WI38 (cell line): ENCODE results near the gene HSPA1L.
A peak's percentile ranks its signal among the peaks of the same experiment; 100 is the strongest.
"Not testable (repeated sequence)": the region's sequence is repeated elsewhere in the genome, so short reads cannot be mapped to it uniquely, and the experiment has no call there.

ENCODE experiments used
- H3K4me3 ChIP-seq: 2 replicates; pipeline ENCODE4 v1.5.1; 2011; ENCODE audit warnings: low read depth, mild to moderate bottlenecking, control low read depth, low read length
- TF ChIP-seq, protein P1 (sequence below): IDR thresholded peaks from 2 replicates; pipeline ENCODE4 v1.5.1; 2012; ENCODE audit warnings: low read depth, mild to moderate bottlenecking, control low read depth, low read length

Gene HSPA1L

DNA sequence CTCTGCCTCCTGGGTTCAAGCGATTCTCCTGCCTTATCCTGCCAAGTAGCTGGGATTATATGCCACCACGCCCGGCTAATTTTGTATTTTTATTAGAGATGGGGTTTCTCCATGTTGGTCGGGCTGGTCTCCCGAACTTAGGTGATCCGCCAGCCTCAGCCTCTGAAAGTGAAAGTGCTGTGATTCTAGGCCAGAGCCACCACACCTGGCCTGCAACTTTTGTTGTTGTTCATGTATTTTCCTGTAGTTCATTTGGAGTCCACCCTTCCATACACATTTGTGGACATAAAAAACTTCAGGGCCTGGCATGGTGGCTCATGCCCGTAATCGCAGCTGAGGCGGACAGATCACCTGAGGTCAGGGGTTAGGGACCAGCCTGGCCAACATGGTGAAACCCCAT lies 27.0 kb upstream of the HSPA1L start:
- TF ChIP-seq, protein P1, sequence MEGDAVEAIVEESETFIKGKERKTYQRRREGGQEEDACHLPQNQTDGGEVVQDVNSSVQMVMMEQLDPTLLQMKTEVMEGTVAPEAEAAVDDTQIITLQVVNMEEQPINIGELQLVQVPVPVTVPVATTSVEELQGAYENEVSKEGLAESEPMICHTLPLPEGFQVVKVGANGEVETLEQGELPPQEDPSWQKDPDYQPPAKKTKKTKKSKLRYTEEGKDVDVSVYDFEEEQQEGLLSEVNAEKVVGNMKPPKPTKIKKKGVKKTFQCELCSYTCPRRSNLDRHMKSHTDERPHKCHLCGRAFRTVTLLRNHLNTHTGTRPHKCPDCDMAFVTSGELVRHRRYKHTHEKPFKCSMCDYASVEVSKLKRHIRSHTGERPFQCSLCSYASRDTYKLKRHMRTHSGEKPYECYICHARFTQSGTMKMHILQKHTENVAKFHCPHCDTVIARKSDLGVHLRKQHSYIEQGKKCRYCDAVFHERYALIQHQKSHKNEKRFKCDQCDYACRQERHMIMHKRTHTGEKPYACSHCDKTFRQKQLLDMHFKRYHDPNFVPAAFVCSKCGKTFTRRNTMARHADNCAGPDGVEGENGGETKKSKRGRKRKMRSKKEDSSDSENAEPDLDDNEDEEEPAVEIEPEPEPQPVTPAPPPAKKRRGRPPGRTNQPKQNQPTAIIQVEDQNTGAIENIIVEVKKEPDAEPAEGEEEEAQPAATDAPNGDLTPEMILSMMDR = no peak
- H3K4me3 ChIP-seq = no peak overlapping the region

DNA sequence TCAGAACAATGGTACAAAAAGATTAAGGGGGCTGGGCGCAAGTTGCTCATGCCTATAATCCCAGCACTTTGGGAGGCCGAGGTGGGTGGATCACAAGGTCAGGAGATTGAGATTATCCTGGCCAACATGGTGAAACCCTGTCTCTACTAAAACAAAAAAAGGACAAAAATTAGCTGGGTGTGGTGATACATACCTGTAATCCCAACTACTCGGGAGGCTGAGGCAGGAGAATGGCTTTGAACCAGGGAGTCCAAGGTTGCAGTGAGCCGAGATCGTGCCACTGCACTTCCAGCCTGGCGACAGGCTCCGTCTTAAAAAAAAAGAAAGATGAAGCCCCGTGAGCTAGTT lies 24.7 kb upstream of the HSPA1L start:
- H3K4me3 ChIP-seq = not testable (repeated sequence)

DNA sequence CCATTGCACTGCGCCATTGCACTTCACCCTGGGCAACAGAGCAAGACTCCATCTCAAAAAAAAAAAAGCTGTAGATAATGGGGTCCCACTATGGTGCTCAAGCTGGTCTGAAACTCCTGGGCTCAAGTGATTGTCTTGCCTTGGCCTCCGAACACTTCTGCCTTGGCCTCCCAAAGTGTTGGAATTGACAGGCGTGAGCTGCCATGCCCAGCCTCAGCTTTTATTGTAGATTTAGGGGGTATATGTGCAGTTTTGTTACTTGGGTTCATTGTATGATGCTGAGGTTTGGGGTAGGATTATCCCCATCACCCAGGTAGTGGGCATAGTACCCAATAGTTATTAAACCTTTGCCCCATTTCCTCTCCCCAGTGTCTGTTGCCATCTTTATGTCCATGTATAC lies 23.9 kb upstream of the HSPA1L start:
- TF ChIP-seq, protein P1 = no peak
- no peak overlapping the region for H3K4me3 ChIP-seq

DNA sequence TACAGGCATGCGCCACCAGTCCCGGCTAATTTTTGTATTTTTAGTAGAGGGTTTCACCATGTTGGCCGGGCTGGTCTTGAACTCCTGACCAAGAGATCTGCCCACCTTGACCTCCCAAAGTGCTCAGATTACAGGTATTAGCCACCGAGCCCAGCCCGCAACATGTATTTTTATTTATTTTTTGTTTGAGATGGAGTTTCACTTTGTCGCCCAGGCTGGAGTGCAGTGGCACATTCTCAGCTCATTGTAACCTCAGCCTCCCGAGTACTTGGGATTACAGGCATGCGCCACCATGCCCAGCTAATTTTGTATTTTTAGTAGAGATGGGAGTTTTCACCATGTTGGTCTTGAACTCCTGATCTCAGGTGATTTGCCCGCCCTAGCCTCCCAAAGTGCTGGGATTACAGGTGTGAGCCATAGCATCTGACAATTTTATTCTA lies 23.1 kb upstream of the HSPA1L start:
- peak overlapping the region; percentile 91 for H3K4me3 ChIP-seq

DNA sequence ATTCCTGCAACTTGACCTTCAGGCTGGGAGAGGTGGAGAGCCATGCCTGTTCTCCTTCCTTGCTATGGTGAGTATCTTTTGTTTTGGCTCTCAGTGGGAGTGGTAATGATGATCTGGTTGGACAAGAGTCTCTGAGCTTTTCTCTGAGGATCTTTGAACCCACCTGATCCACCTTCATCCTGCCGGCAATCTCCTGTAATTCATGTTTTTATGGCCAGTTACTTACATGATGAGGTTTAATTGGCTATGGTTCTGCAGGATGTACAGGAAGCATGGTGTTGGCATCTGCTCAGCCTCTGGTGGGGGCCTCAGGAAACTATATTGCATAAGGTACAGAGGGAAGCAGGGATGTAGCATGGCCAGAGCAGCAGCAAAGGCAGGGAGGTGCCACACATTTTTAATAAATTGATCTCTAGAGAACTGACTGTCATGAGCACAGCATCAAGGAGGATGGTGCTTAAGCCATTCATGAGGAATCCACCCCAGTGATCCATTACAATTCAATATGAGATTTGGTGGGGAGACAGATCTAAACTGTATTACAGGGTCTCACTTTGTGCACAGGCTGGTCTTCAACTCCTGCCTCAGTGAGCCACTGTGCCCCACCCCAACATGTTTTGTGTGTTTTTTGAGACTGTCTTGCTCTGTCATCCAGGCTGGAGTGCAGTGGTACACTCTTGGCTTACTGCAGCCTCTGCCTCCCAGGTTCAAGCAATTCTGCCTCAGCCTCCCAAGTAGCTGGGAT lies 22.5 kb upstream of the HSPA1L start:
- peak overlapping the region; percentile 91 for H3K4me3 ChIP-seq
- TF ChIP-seq, protein P1 = no peak

DNA sequence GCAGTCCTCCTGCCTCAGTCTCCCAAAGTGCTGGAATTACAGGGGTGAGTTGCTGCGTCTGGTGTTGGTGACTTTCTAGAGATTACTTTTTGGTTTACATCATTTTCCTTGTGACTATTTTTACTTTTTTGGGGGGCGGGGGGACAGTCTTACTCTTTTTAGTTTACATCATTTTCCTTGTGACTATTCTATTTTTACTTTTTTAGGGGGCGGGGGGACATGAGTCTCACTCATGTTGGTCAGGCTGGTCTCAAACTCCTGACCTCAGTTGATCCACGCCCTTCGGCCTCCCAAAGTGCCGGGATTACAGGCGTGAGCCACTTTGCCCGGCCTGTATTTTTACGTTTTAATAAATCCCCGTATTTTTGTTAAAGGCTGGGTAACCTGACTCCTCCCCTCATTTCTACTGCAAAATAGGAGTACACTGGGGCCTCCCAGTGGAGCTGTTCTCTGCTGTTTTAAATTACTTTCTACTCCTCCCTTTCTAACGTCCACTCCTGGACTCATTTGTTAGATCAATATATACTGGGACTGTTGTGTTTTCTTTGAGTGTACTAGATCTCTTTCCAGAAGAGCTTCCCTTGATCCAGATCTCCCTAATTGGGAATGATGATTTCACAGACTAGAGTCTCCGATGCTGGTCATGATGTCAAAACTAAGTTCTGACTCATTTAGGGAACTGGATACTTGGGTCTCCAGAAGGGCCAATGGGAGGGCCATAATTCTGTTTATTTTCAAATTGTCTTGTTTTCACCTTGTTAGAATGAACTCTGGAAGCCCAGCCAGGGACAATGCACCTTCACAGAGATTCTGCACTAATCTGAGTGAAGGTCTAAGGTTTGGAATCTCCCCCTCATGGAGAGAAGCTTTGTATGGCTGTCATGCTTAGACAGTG lies 21.6 kb upstream of the HSPA1L start:
- TF ChIP-seq, protein P1 = no peak
- H3K4me3 ChIP-seq = peak overlapping the region; percentile 91

DNA sequence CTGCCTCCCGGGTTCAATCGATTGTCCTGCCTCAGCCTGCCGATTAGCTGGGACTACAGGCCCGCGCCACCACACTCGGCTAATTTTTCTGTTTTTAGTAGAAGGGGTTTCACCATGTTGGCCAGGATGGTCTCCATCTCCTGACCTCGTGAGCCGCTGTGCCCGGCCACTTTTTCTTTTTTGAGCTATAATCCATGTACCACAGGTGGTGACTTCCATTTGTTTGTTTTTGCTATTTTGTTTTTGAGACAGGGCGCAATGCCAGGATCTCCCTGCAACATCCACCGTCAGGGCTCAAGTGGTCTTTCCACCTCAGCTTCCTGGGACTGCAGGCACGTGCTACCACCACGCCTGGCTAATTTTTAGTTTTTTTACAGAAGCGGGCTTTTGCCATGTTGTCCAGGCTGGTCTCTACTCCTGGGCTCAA lies 21.0 kb upstream of the HSPA1L start:
- TF ChIP-seq, protein P1 = no peak
- H3K4me3 ChIP-seq = peak overlapping the region; percentile 91
